Measurements from ENCODE around the gene PACRG.

PACRG gene

GRCh38 chr6:162688751-162689345, 38.9 kb upstream of the PACRG start:
- Histone ChIP-seq H4K20me1 (ENCODE audit: insufficient read depth) (no peaks in the 10 kb centered on the region), H3K27me3 (ENCODE audit: insufficient read depth, low read depth) (no peaks in the 10 kb centered on the region), H3K79me2 (ENCODE audit: insufficient read depth, low read depth) (no peaks in the 10 kb centered on the region), H3K4me1 (ENCODE audit: low read depth, poor library complexity, severe bottlenecking) (no peaks in the 10 kb centered on the region), H3K4me3 (IDR thresholded peaks at IDR 0.05; ENCODE audit: insufficient read depth, low read depth, low read length) (no peak overlapping the region), H3K27ac (no peak overlapping the region), H3K9ac (no peak overlapping the region), H3K4me2 (no peak overlapping the region), H2AFZ (ENCODE audit: low read depth) (no peak overlapping the region), H3K36me3 (ENCODE audit: insufficient read depth) (no peaks in the 10 kb centered on the region)
- TF ChIP-seq, protein P1, sequence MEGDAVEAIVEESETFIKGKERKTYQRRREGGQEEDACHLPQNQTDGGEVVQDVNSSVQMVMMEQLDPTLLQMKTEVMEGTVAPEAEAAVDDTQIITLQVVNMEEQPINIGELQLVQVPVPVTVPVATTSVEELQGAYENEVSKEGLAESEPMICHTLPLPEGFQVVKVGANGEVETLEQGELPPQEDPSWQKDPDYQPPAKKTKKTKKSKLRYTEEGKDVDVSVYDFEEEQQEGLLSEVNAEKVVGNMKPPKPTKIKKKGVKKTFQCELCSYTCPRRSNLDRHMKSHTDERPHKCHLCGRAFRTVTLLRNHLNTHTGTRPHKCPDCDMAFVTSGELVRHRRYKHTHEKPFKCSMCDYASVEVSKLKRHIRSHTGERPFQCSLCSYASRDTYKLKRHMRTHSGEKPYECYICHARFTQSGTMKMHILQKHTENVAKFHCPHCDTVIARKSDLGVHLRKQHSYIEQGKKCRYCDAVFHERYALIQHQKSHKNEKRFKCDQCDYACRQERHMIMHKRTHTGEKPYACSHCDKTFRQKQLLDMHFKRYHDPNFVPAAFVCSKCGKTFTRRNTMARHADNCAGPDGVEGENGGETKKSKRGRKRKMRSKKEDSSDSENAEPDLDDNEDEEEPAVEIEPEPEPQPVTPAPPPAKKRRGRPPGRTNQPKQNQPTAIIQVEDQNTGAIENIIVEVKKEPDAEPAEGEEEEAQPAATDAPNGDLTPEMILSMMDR (conservative IDR thresholded peaks at IDR 0.05; ENCODE audit: low read depth, low read length), result no peak

DNA sequence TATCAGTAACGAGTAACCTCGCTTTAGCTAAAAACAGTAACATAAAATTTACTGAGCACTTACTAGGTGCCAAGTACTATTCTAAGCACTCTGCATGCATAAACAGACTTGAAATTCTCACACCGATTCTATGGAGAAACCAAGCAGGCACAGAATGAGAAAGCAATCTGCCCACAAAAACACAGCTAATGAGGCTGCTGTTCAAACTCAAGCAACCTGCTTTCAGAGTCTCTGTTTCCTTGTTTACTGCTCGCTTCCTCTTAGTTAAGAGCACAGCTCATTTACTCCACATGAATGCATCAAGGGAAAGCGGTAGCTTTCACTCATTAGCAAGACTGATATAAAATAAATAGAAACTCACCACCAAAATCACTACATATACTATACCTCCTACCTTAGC, 37.6 kb upstream of the PACRG start:
- H4K20me1 ChIP-seq (ENCODE audit: insufficient read depth), result no peaks in the 10 kb centered on the region
- no peak overlapping the region for H3K4me2 ChIP-seq
- no peaks in the 10 kb centered on the region for H3K4me1 ChIP-seq (ENCODE audit: low read depth, poor library complexity, severe bottlenecking)
- no peaks in the 10 kb centered on the region for H3K27me3 ChIP-seq (ENCODE audit: insufficient read depth, low read depth)
- H2AFZ ChIP-seq (ENCODE audit: low read depth), result no peak overlapping the region
- H3K4me3 ChIP-seq (IDR thresholded peaks at IDR 0.05; ENCODE audit: insufficient read depth, low read depth, low read length), result no peak overlapping the region
- no peaks in the 10 kb centered on the region for H3K36me3 ChIP-seq (ENCODE audit: insufficient read depth)
- H3K9ac ChIP-seq, result no peak overlapping the region
- H3K27ac ChIP-seq, result no peak overlapping the region
- no peaks in the 10 kb centered on the region for H3K79me2 ChIP-seq (ENCODE audit: insufficient read depth, low read depth)
- TF ChIP-seq, protein P1 (conservative IDR thresholded peaks at IDR 0.05; ENCODE audit: low read depth, low read length), result no peak

DNA sequence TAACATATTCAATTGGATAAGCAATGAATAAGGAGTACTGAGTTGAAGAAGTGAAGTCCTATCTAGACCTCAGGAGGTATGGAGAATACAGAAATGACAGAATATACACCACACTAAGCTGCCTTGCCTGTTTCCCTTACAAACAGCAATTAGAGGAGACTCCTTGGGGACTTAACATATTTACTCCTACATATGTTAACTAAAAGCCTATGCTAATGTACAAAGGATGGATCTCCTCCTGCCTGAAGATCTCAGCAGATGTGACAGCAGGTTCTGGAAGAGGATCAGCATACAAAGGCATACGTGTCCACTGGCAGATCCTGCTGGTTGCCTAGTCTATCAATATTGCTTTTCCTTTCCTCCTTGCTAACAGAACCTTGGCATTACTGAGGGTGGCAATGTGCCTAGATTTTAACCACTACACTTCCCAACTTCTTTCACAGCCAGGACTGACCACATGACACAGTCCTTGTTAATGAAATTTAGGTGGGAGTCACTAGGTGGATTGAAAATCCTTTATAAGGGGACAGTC, 29.8 kb upstream of the PACRG start:
- TF ChIP-seq, protein P1 (conservative IDR thresholded peaks at IDR 0.05; ENCODE audit: low read depth, low read length), result no peak
- no peak overlapping the region for H3K4me3 ChIP-seq (IDR thresholded peaks at IDR 0.05; ENCODE audit: insufficient read depth, low read depth, low read length)

DNA sequence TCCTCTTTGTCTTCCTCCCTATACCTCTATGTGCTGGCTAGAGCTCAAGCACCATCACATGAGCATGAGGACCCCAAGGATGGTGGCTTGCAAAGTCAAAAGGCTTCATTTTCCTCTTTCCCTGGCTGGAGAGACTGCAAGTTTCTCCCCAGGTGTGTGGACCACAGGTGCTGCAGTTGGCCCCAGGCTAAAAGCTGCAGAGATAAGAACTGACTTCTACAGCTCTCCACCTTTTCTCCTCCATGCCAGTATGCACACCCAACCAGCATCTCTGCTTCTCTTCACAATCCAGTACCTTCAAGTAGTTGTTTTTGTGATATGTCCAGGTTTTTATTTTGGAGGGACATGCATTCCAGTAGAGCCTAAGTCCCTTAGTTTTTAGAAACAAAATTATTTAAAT, 29.3 kb upstream of the PACRG start:
- H3K27ac ChIP-seq, result no peak overlapping the region
- H3K36me3 ChIP-seq (ENCODE audit: insufficient read depth), result no peaks in the 10 kb centered on the region
- no peak overlapping the region for H2AFZ ChIP-seq (ENCODE audit: low read depth)
- no peak overlapping the region for H3K4me3 ChIP-seq (IDR thresholded peaks at IDR 0.05; ENCODE audit: insufficient read depth, low read depth, low read length)
- no peaks in the 10 kb centered on the region for H3K79me2 ChIP-seq (ENCODE audit: insufficient read depth, low read depth)
- H4K20me1 ChIP-seq (ENCODE audit: insufficient read depth), result no peaks in the 10 kb centered on the region
- TF ChIP-seq, protein P1 (conservative IDR thresholded peaks at IDR 0.05; ENCODE audit: low read depth, low read length), result no peak
- H3K4me2 ChIP-seq, result no peak overlapping the region
- no peaks in the 10 kb centered on the region for H3K27me3 ChIP-seq (ENCODE audit: insufficient read depth, low read depth)
- H3K4me1 ChIP-seq (ENCODE audit: low read depth, poor library complexity, severe bottlenecking), result no peaks in the 10 kb centered on the region
- no peak overlapping the region for H3K9ac ChIP-seq

More for the DNA sequence above, 29.8 kb upstream of the PACRG start:
- Histone ChIP-seq H3K27ac (no peak overlapping the region), H3K36me3 (ENCODE audit: insufficient read depth) (no peaks in the 10 kb centered on the region), H3K4me1 (ENCODE audit: low read depth, poor library complexity, severe bottlenecking) (no peaks in the 10 kb centered on the region), H3K79me2 (ENCODE audit: insufficient read depth, low read depth) (no peaks in the 10 kb centered on the region), H3K9ac (no peak overlapping the region), H3K4me2 (no peak overlapping the region), H3K27me3 (ENCODE audit: insufficient read depth, low read depth) (no peaks in the 10 kb centered on the region), H4K20me1 (ENCODE audit: insufficient read depth) (no peaks in the 10 kb centered on the region), H2AFZ (ENCODE audit: low read depth) (no peak overlapping the region)
